ENCODE results near the gene ENPP7.

GRCh38 chr17:79777894-79778503, 47.3 kb downstream of the ENPP7 start, which contains the start of gene CBX2:
- TF ChIP-seq CREB1 (IDR thresholded peaks at IDR 0.05; ENCODE audit: low read depth) (no peak), EGR1 (IDR thresholded peaks at IDR 0.05) (peak; percentile 71), YY1 (IDR thresholded peaks at IDR 0.05; ENCODE audit: low read depth) (0 out of 2 replicates have a peak, but pooled peaks have one; percentile 39), TAF1 (IDR thresholded peaks at IDR 0.05; ENCODE audit: low read depth) (no peak; the same call in 1 of the 2 replicates), NFIC (IDR thresholded peaks at IDR 0.05) (no peak), EP300 (IDR thresholded peaks at IDR 0.05; ENCODE audit: borderline replicate concordance) (no peak), RAD21 (IDR thresholded peaks at IDR 0.05; ENCODE audit: low read depth) (no peak), MAX (IDR thresholded peaks at IDR 0.05) (no peak), CEBPB (IDR thresholded peaks at IDR 0.05) (no peak), REST (IDR thresholded peaks at IDR 0.05; ENCODE audit: low read depth) (no peak), ZBTB7A (IDR thresholded peaks at IDR 0.05; ENCODE audit: low read depth) (no peak; the same call in 1 of the 2 replicates), TEAD4 (IDR thresholded peaks at IDR 0.05) (no peak), FOXM1 (IDR thresholded peaks at IDR 0.05; ENCODE audit: borderline replicate concordance, low read depth) (no peak)
- TF ChIP-seq, protein P1, sequence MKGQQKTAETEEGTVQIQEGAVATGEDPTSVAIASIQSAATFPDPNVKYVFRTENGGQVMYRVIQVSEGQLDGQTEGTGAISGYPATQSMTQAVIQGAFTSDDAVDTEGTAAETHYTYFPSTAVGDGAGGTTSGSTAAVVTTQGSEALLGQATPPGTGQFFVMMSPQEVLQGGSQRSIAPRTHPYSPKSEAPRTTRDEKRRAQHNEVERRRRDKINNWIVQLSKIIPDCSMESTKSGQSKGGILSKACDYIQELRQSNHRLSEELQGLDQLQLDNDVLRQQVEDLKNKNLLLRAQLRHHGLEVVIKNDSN (IDR thresholded peaks at IDR 0.05): no peak

All from Ishikawa (cell line).